ENCODE results near the gene FALEC.
A peak's percentile ranks its signal among the peaks of the same experiment; 100 is the strongest.

DNA sequence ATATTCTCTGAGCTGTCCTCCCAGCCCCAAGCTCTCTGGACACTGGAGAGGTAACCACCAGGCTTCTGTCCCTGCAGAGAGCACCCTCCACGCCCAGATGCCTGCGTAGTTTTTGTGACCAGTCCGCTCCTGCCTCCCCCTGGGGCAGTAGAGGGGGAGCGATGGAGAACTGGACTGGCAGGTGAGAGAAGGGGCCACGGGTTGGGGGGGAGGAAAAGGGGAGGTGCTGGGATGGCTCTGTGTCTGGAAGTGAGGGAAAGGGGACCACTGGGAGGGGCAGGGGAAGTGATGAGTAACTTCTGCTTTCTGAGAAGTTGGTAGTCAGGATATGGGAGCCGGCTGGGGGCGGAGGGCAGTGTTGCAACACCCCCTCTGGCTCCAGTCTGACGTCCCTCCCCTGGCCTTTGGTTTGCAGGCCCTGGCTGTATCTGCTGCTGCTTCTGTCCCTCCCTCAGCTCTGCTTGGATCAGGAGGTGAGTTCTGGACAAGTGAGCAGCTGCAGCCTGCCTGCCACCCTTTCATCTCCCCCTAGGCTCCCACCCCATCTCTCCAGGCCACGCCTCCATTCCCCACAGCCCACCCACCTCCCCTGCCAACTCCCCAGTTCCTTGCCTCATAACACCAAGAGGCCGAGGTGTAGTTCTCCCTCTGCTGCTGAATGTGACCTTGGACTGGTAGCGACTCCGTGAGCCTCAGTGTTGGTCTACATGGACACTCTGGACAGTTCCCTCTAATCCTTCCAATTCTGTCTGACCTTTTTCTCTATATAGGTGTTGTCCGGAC lies 36.8 kb downstream of the FALEC start:
- TF ChIP-seq POLR2A (IDR thresholded peaks at IDR 0.05) = peak in 1 of 2 donors; percentile 37
- TF ChIP-seq, protein P1, sequence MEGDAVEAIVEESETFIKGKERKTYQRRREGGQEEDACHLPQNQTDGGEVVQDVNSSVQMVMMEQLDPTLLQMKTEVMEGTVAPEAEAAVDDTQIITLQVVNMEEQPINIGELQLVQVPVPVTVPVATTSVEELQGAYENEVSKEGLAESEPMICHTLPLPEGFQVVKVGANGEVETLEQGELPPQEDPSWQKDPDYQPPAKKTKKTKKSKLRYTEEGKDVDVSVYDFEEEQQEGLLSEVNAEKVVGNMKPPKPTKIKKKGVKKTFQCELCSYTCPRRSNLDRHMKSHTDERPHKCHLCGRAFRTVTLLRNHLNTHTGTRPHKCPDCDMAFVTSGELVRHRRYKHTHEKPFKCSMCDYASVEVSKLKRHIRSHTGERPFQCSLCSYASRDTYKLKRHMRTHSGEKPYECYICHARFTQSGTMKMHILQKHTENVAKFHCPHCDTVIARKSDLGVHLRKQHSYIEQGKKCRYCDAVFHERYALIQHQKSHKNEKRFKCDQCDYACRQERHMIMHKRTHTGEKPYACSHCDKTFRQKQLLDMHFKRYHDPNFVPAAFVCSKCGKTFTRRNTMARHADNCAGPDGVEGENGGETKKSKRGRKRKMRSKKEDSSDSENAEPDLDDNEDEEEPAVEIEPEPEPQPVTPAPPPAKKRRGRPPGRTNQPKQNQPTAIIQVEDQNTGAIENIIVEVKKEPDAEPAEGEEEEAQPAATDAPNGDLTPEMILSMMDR (IDR thresholded peaks at IDR 0.05) = no peak

Data from adrenal gland (tissue), 5 donors.